ENCODE measurements around the gene CEP57L1. TPM values are rescaled to one million over a fixed set of nuclear protein-coding genes. Genes with fewer than 3 reads are reported as not detected.

Gene CEP57L1
- total and polyA plus RNA-seq, 9 of the 15 experiments (the other 6 are each of a cell fraction or from before 2014, with no cell fraction given): 39.4 to 88.6 (median 61.8) TPM

DNA sequence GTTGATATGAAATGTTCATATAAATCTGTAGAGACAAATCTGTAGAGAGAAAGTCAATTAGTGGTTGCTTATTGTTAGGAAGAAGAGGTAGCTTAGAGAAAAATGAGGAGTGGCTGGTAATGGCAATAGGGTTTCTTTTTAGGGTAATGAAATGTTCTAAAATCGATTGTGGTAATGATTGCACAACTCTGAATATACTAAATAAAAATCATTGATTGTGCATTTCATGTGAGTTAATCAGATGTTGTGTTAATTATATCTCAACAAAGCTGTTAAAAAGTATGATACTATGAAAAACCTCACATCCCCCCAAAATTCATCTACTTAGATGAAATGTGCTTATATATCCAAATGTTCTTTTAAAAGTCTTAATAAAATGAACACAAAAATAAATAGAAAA lies 84.2 kb downstream of the CEP57L1 start:
- no peaks in the 10 kb centered on the region for H3K27me3 ChIP-seq (ENCODE audit: control insufficient read depth in 2 of 2, insufficient read depth in 2 of 2, low read length in 2 of 2)
- H2AFZ ChIP-seq (ENCODE audit: low read depth, low read length): no peak overlapping the region
- intact Hi-C loops (cut with micrococcal nuclease): no loop called here
- H4K20me1 ChIP-seq (replicated peaks; ENCODE audit: control insufficient read depth, insufficient read depth, low read length): no peaks in the 10 kb centered on the region
- DNase-seq (ENCODE audit: extremely low read depth in 1 of 4, low spot score in 3 of 4): no peak
- no peak for FAIRE-seq
- no peaks in the 10 kb centered on the region for H3K36me3 ChIP-seq (ENCODE audit: control insufficient read depth, insufficient read depth, low read length)
- CTCF ChIA-PET (ENCODE audit: low intra/inter-chr PET ratio): no interaction called here
- no peak overlapping the region for H3K4me2 ChIP-seq (ENCODE audit: insufficient read depth, low read length)
- H3K9ac ChIP-seq (ENCODE audit: insufficient read depth in 1 of 2, low read depth in 2 of 2, low read length in 2 of 2): no peak overlapping the region
- no peak for ATAC-seq
- H3K4me1 ChIP-seq (replicated peaks in 1 of 2; ENCODE audit: control insufficient read depth in 2 of 2, insufficient read depth in 2 of 2, low read length in 2 of 2): no peaks in the 10 kb centered on the region
- no peak overlapping the region for H3K27ac ChIP-seq (ENCODE audit: extremely low read depth, low read depth, low read length)
- H3K4me3 ChIP-seq: no peak overlapping the region
- no peaks in the 10 kb centered on the region for H3K9me3 ChIP-seq (replicated peaks; ENCODE audit: control insufficient read depth, insufficient read depth, low read depth, low read length)
- POLR2A ChIA-PET: no interaction called here
- WGBS (ENCODE audit: insufficient coverage, low coverage, missing lambda C conversion rate): 7% methylated on average over 1 of the region's 1 CpG
- TF ChIP-seq CEBPB (tag; IDR thresholded peaks at IDR 0.05) (peak; percentile 76), ARID2 (IDR thresholded peaks at IDR 0.05) (no peak), CEBPG (CRISPR knock-in tag; IDR thresholded peaks at IDR 0.05) (no peak), CEBPG (tag; conservative IDR thresholded peaks at IDR 0.05 in 1 of 2, IDR thresholded peaks at IDR 0.05 in 1 of 2) (peak; percentile 20 to 68; a peak in 2 of 4 replicates), THRAP3 (IDR thresholded peaks at IDR 0.05; ENCODE audit: borderline replicate concordance) (no peak)
- BruUV-seq (replicated peaks): no TSS peak
- no peaks in the 10 kb centered on the region for H3K9me1 ChIP-seq (ENCODE audit: control insufficient read depth, insufficient read depth, low read length)
- in situ Hi-C loops (cut with MboI): no loop called here
- no peaks in the 10 kb centered on the region for H3K79me2 ChIP-seq (ENCODE audit: control insufficient read depth, insufficient read depth, low read length)

DNA sequence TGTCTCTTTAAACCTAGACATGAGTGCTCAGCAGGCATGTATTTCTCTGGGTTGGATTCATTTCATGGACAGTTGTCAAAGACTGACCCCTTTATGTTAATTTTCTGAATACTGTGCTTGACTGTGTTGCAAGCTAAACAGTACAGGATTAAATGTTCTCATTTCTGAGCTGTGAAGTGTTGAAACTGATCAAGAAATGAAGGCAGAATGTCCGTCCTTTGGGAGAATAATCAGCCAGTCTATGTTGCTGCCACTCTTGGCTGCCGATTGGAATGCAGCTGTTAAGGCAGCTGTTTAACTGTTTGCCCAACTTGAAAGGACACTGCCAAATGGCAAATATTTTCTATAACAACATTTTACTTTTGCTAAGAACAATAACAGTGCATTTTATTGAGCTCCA lies 87.3 kb downstream of the CEP57L1 start:
- POLR2A ChIA-PET: no interaction called here
- intact Hi-C loops (cut with micrococcal nuclease) (loop anchor here (5.0 to 10.0 kb wide), 3 partner anchors 85 to 638 kb away; partner anchors contain the start of genes AK9, CEP57L1 and FIG4), in situ Hi-C loops (cut with MboI) (loop anchor here (5.0 kb wide), 1 partner anchor 200 kb away; the partner anchor contains the start of gene CD164)
- peaks cover 0 to 8% of the 10 kb centered on the region in 2 experiments; a peak in 3 of 5 replicates for H3K4me1 ChIP-seq (replicated peaks in 1 of 2; ENCODE audit: control insufficient read depth in 2 of 2, insufficient read depth in 2 of 2, low read length in 2 of 2)
- H3K9me1 ChIP-seq (ENCODE audit: control insufficient read depth, insufficient read depth, low read length): no peaks in the 10 kb centered on the region
- no peak for FAIRE-seq
- no TSS peak for BruUV-seq (replicated peaks)
- H3K79me2 ChIP-seq (ENCODE audit: control insufficient read depth, insufficient read depth, low read length): no peaks in the 10 kb centered on the region
- CTCF ChIA-PET (ENCODE audit: low intra/inter-chr PET ratio): no interaction called here
- no peak; the same call in 2 of the 3 replicates for ATAC-seq
- H3K36me3 ChIP-seq (ENCODE audit: control insufficient read depth, insufficient read depth, low read length): no peaks in the 10 kb centered on the region
- H3K27me3 ChIP-seq (ENCODE audit: control insufficient read depth in 2 of 2, insufficient read depth in 2 of 2, low read length in 2 of 2): no peaks in the 10 kb centered on the region
- no peak overlapping the region for H3K4me3 ChIP-seq
- no peak for DNase-seq (ENCODE audit: extremely low read depth in 1 of 4, low spot score in 3 of 4)
- H3K4me2 ChIP-seq (ENCODE audit: insufficient read depth, low read length): no peak overlapping the region
- no peaks in the 10 kb centered on the region for H3K9me3 ChIP-seq (replicated peaks; ENCODE audit: control insufficient read depth, insufficient read depth, low read depth, low read length)
- no peak overlapping the region for H3K9ac ChIP-seq (ENCODE audit: insufficient read depth in 1 of 2, low read depth in 2 of 2, low read length in 2 of 2)
- peak overlapping the region; percentile 69 for H2AFZ ChIP-seq (ENCODE audit: low read depth, low read length)
- H4K20me1 ChIP-seq (replicated peaks; ENCODE audit: control insufficient read depth, insufficient read depth, low read length): no peaks in the 10 kb centered on the region
- WGBS (ENCODE audit: insufficient coverage, low coverage, missing lambda C conversion rate): 23% methylated on average over 2 of the region's 2 CpGs
- H3K27ac ChIP-seq (ENCODE audit: extremely low read depth, low read depth, low read length): no peak overlapping the region
- TF ChIP-seq, protein P1, sequence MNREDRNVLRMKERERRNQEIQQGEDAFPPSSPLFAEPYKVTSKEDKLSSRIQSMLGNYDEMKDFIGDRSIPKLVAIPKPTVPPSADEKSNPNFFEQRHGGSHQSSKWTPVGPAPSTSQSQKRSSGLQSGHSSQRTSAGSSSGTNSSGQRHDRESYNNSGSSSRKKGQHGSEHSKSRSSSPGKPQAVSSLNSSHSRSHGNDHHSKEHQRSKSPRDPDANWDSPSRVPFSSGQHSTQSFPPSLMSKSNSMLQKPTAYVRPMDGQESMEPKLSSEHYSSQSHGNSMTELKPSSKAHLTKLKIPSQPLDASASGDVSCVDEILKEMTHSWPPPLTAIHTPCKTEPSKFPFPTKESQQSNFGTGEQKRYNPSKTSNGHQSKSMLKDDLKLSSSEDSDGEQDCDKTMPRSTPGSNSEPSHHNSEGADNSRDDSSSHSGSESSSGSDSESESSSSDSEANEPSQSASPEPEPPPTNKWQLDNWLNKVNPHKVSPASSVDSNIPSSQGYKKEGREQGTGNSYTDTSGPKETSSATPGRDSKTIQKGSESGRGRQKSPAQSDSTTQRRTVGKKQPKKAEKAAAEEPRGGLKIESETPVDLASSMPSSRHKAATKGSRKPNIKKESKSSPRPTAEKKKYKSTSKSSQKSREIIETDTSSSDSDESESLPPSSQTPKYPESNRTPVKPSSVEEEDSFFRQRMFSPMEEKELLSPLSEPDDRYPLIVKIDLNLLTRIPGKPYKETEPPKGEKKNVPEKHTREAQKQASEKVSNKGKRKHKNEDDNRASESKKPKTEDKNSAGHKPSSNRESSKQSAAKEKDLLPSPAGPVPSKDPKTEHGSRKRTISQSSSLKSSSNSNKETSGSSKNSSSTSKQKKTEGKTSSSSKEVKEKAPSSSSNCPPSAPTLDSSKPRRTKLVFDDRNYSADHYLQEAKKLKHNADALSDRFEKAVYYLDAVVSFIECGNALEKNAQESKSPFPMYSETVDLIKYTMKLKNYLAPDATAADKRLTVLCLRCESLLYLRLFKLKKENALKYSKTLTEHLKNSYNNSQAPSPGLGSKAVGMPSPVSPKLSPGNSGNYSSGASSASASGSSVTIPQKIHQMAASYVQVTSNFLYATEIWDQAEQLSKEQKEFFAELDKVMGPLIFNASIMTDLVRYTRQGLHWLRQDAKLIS (CRISPR knock-in tag; IDR thresholded peaks at IDR 0.05): no peak
- no peak for TF ChIP-seq SIRT6 (IDR thresholded peaks at IDR 0.05; ENCODE audit: low read depth, low read length)
- TF ChIP-seq TOE1 (IDR thresholded peaks at IDR 0.05; ENCODE audit: borderline replicate concordance): no peak
- no peak for TF ChIP-seq TOE1 (CRISPR knock-in tag; IDR thresholded peaks at IDR 0.05; ENCODE audit: borderline replicate concordance, low read depth)
- TF ChIP-seq NCOA6 (IDR thresholded peaks at IDR 0.05): no peak
- TF ChIP-seq NR2C2 (CRISPR knock-in tag; IDR thresholded peaks at IDR 0.05): no peak
- TF ChIP-seq NR2C2 (tag; IDR thresholded peaks at IDR 0.05): no peak
